Measurements from ENCODE around the gene CHMP2A.

DNA sequence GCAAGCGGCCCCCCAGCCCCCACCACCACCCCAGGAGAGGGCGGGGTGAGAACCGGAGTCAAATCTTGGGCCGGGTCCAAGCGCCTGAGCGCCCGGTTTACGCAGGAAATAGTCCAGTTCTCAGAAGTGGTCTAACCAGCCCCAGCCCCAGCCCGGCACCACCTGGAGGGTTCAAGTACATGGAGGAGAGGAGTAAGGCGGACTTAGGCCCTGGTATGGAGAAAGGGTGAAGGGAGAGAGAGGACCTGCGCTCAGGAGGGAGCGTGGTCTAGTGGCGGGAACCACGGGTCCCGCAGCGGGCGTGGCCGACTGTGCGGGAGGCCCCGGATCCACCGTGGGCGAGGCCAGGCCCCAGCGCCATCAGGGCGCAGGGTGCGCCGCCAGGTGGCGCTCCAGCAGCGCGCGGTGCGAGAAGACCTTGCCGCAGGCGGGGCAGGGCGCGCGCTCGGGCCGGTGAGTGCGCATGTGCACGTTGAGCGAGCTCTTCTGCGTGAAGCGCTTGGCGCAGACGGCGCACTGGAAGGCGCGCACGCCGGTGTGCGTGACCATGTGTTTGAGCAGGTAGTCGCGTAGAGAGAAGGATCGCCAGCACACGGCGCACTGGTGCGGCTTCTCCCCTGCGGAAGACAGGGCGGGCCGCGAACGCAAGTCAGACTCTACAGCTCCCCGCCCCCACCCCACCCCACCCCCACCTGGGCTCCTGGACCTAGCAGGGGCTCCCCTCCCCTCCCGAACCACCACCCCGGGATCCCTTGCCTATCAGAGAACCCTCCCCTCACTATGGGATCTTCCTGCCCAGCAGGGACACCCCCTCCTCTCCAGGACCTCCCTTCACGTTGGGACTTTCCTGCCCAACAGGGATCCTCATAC is 41.0 kb downstream of the CHMP2A start:
- TF ChIP-seq POLR2AphosphoS5 (IDR thresholded peaks at IDR 0.05; ENCODE audit: low read depth) (peak; percentile 91), SPI1 (IDR thresholded peaks at IDR 0.05; ENCODE audit: borderline replicate concordance, low read depth) (no peak)
- TF ChIP-seq, protein P1, sequence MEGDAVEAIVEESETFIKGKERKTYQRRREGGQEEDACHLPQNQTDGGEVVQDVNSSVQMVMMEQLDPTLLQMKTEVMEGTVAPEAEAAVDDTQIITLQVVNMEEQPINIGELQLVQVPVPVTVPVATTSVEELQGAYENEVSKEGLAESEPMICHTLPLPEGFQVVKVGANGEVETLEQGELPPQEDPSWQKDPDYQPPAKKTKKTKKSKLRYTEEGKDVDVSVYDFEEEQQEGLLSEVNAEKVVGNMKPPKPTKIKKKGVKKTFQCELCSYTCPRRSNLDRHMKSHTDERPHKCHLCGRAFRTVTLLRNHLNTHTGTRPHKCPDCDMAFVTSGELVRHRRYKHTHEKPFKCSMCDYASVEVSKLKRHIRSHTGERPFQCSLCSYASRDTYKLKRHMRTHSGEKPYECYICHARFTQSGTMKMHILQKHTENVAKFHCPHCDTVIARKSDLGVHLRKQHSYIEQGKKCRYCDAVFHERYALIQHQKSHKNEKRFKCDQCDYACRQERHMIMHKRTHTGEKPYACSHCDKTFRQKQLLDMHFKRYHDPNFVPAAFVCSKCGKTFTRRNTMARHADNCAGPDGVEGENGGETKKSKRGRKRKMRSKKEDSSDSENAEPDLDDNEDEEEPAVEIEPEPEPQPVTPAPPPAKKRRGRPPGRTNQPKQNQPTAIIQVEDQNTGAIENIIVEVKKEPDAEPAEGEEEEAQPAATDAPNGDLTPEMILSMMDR (IDR thresholded peaks at IDR 0.05; ENCODE audit: insufficient read depth, low read length), result peak; percentile 81
- TF ChIP-seq, protein P2, sequence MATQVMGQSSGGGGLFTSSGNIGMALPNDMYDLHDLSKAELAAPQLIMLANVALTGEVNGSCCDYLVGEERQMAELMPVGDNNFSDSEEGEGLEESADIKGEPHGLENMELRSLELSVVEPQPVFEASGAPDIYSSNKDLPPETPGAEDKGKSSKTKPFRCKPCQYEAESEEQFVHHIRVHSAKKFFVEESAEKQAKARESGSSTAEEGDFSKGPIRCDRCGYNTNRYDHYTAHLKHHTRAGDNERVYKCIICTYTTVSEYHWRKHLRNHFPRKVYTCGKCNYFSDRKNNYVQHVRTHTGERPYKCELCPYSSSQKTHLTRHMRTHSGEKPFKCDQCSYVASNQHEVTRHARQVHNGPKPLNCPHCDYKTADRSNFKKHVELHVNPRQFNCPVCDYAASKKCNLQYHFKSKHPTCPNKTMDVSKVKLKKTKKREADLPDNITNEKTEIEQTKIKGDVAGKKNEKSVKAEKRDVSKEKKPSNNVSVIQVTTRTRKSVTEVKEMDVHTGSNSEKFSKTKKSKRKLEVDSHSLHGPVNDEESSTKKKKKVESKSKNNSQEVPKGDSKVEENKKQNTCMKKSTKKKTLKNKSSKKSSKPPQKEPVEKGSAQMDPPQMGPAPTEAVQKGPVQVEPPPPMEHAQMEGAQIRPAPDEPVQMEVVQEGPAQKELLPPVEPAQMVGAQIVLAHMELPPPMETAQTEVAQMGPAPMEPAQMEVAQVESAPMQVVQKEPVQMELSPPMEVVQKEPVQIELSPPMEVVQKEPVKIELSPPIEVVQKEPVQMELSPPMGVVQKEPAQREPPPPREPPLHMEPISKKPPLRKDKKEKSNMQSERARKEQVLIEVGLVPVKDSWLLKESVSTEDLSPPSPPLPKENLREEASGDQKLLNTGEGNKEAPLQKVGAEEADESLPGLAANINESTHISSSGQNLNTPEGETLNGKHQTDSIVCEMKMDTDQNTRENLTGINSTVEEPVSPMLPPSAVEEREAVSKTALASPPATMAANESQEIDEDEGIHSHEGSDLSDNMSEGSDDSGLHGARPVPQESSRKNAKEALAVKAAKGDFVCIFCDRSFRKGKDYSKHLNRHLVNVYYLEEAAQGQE (IDR thresholded peaks at IDR 0.05; ENCODE audit: insufficient replicate concordance, low read depth), result no peak
